Activated CD8-positive, alpha-beta memory T cell treated with anti-CD3 and anti-CD28 coated beads for 36 hours (primary cell): ENCODE results near the gene RTN1. TPM values are rescaled to one million over a fixed set of nuclear protein-coding genes. Genes with fewer than 3 reads are reported as not detected.

Experiments used
- CTCF ChIA-PET: fragments of 350-600 bp; sonication (Branson Sonifier 250); formaldehyde crosslinking; loops from one replicate; lab custom pipeline; 2021; ENCODE audit warnings: antibody characterized with exemption; lab: Charles Lee
- POLR2A ChIA-PET: fragments of 350-600 bp; sonication (Branson Sonifier 250); formaldehyde crosslinking; loops from one replicate; lab custom pipeline; 2021; ENCODE audit warnings: antibody characterized with exemption; lab: Charles Lee
- total RNA-seq, 2 experiments: library from RNA; stranded (reverse); gene quantifications; one replicate each; pipeline ENCODE4 v1.2.3, GENCODE V29; 2021

The RTN1 gene
- total RNA-seq, 2 experiments from 2014 or later = not detected

DNA sequence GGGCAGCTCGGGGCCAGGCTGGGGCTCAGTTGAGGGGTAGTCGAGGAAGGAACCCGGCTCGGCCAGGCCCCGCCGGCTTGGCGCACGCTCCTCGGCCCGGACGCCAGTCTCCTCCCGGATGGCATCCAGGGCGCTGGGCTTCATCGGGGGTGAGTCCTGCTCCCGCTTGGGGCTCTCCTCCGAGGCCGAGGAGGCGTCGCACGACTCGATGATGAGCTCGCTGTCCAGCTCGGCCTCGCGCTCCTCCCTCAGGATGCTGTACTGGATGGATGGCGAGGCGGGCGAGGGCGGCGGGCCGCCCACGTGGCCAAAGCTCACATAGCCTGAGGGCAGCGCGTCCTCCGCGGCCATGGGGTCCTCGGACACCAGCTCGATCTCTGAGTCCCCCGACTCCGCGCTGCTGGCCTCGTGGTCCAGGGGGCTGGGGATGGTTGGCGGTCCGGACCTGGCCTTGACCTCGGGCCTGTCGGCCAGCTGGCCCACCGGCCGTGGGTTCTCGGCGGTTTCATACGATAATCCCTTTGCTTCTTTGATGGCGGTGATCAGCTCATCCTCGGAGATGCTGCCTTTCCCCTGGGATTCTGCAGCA, 143.4 kb downstream of the RTN1 start:
- ChIA-PET POLR2A (no interaction called here), CTCF (no interaction called here)

DNA sequence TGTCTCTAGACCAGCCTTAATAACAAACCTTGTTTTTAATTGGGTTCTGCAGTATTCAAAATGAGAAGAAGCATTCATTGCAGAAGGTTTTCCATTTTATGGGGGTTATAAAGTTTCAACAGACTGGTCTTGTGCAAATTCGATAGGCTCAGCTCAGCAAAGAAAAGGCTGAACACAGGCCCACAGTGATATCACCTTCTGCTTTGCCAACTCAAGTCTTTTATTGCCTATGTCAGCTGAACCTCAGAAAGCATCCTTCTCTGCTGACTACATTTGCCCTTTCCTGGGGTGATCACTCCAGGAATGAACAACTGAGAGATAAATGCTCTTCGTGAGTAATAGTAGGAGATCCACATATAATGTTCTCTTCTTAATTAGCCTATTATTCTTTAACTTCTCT, 159.5 kb downstream of the RTN1 start:
- ChIA-PET POLR2A (no interaction called here), CTCF (no interaction called here)

DNA sequence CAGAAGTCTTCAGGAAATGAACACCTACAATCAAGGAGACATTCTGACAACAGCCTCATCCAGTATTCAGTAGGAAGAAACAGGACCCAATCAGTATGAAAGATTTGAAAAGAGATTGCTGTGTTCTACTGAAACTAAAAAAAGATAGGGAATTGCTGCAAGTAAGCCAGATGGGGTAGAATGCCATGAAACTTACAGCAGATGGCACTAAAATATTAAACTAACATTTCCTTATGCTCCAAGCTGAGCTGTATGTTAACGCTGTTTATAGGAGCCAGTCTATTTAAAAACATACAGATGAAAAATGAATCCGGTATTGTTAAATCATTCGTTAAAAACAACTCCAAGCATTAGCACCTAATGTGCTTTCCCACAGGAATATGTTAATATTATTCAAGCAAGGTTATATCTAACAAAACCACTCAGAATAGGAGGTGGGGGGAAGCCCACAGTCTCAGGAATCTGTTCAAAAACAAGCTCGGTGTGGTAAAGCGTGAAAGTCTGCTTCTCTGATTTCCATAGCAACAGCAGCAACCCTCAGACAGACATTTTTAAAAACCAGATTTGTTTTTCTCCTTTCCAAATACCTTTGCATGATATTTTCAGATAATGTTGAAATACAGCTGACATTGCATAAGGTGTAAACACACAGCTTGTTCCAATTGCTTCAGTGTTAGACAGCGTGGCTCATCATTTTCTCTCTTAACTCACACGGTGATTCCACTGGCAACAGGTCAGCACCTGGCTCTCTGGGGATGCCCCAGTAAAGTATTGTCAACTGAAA, 162.6 kb downstream of the RTN1 start:
- POLR2A ChIA-PET = no interaction called here
- CTCF ChIA-PET = no interaction called here

DNA sequence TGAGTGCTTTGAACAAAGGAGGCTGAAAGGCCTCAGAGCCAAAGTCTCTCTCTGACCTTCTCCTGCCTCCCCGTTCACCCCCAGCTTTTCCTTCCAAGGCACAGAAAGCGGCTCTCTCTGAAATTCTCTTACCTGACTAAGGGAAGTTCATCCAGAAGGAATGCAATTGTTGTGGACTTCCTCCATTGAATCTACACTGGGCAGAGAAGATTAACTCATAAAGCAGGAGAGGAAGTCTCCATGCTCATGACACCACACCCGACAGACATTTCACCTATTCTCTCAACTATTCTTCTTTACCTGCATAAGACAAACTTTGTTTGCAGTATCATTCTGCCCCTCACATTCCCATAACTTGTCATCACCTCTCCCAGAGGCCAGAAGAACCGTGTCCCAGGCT, 164.7 kb downstream of the RTN1 start:
- ChIA-PET POLR2A (no interaction called here), CTCF (no interaction called here)

DNA sequence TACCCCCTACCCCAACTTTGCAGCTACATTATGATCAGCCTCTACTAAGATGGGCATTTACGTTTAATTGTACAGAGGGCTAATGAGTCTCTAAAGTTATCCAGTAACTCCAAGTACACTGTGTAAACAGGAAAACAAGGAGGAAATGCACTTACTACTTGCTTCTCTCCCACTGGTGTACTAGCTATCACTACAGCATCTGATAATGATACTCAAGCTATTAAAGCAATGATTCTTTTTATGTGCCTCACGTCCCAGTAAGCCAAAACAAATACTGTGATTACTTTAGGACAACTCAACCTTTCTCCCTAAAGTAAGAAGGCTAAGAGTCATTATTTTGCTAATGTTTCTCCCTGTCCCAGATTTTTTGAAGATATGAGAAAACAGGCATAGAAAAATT, 165.3 kb downstream of the RTN1 start:
- ChIA-PET POLR2A (no interaction called here), CTCF (no interaction called here)

DNA sequence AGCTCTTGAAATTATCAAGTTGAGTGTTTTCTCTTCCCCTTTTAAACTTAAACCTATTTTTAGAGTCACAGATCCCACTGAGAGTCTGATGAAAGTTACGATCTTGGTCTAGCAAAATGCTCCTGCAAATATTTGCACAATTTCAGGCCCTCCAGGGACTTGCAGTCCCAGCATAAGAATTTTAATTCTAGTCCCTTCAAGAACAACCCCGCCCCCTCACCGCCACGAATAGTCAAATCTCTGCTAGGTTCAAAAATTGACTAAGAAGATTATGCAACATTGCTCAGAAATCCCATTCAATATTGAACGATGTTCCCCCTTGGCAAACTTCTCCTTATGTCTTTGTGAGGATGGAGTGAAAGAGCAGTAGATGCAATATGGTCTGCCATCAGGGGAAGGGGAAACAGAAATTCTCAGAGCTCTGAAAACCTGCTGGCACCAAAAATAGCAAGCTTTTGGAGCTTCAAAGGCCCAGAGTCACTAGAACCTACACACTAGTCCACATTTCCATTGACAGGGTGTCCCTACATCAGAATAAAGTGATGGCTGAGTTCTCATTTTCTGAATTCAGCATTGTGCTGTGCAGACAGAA, 166.4 kb downstream of the RTN1 start:
- ChIA-PET POLR2A (no interaction called here), CTCF (no interaction called here)

DNA sequence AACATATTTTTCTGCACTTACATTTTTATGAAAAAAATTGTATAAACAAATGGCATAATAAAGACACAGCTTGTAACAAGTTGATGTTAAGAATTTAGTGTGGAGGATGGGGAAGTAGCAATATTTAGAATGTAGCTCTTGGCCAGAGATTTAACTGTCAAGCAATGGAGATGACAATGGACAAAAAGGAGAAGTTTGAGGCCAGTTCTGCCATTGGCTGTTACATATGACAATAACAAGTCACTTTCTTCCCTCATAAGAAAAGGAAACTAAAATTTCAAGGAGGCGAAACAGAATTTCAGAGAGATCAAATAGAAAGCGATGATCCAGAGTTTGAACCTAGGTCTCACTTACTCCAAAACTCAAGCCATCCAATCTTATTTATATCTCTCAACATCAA, 171.1 kb downstream of the RTN1 start:
- ChIA-PET POLR2A (no interaction called here), CTCF (no interaction called here)

DNA sequence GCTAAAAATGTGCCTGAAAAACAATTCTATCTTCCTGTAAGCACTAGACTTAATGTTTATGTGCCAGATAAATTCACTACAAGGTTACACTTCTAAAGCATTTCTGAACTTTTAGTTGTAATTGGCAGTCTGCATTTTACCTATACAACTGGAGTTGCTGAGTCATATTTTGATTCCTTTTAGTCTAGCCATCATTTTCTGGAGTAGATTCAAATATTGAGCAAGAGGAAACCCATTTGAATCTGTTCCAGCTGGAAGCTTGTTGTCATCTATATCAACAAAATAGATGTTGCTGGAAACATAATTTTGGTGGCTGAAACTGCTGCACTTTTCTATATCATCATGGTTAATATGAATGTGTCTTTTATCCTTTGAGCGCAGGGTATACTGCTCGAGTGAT, 171.8 kb downstream of the RTN1 start:
- CTCF ChIA-PET = no interaction called here
- POLR2A ChIA-PET = no interaction called here

DNA sequence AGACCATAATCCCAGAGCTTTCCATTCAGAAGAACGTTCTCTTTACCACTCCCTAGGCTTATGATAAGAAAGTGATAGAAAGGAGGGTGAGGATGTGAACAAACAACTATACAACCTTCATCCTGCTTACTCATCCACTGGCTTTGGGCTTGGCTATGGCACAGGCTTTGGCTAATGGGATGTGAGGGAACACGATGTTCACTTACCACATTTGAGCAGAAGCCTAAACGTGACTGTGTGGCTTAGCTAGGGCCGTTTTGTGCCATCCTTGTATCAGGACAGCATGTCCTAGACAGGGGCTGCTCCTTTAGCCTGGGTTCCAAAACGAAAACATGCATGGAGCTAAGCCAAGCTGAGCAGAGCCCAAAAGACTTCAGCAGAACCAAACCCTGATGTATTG, 175.4 kb downstream of the RTN1 start:
- ChIA-PET POLR2A (no interaction called here), CTCF (no interaction called here)

DNA sequence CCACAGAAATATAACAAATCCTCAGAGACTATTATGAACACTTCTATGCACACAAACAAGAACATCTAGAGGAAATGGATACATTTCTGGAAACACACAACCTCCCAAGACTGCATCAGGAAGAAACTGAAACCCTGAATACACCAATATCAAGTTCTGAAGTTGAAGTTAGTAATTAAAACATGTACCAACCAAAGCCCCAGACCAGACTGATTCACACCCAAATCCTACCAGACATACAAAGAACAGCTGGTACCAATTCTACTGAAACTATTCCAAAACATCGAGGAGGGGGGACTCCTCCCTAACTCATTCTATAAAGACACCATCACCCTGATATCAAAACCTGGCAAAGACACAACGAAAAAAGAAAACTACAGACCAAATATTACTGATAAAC, 179.3 kb downstream of the RTN1 start:
- CTCF ChIA-PET = no interaction called here
- POLR2A ChIA-PET = no interaction called here

DNA sequence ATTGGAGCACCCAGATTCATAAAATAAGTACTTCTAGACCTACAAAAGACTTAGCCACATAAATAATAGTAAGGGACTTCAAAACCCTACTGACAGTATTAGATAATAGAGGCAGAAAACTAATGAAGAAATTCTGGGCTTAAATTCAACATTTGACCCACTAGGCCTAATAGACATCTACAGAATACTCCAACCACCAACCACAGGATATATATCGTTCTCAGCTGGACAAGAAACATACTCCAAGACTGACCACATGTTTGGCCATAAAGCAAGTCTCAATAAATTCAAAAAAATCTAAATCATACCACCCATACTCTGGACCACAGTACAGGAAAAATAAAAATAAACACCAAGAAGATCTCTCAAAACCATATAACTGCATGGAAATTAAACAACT, 180.2 kb downstream of the RTN1 start:
- CTCF ChIA-PET = no interaction called here
- POLR2A ChIA-PET = no interaction called here

DNA sequence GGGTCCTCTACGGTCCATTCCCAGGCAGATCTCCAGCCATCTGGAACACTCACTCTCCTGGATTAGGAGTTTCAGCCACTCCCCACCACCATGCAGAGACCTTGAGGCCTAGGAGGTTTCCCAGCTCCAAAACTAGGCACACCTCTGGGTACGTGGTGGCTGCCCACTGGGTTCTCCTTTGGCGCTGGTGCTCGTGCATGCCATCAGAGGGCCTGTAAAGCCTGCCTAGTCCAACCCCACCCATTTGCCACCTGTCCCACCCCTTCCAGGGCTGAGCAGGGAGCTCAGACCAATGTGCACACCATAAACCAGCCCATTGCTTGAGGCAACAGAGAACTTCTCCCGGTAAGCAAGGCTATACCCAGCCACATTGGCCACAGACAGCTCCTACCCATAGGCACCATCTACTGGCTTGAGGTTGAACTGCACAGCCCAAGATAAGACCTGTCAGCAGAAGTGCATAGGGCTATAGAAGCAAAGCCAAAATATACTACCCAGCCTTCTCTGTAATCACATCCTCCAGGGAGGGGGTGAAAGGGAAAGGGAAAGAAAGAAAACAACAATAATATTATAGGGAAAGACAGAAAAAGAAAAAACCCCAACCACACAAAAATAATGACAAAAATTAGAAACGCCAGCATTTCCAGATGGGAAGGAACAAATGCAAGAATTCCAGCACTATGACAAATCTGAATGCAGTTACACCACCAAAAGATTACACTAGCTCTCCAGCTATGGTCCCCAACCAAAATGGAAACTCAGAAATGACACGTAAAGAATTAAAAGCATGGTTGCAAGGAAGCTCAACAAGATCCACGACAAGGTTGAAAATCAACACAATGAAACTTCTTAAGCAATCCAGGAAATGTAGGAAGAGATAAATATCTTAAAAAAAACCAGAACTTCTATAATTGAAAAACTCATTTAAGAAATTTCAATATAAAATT, 182.1 kb downstream of the RTN1 start:
- ChIA-PET CTCF (no interaction called here), POLR2A (no interaction called here)

DNA sequence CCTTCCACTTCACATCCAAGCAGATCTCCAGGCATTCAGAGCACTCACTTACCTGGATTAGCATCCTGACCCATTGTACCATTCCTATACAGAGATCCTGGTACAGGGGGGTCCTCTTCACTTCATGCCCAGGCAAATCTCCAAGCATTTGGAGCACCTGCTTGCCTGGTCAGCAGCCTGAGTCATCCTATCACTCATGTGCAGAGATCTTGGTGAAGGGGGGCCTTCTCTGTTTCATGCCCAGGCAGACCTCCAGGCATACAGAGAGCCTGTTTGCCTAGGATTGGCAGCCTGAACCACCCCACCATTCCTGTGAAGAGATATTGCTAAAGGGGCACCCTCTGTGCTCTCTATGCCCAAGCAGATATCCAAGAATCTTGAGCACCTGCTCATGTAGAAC, 182.9 kb downstream of the RTN1 start:
- ChIA-PET CTCF (no interaction called here), POLR2A (no interaction called here)

DNA sequence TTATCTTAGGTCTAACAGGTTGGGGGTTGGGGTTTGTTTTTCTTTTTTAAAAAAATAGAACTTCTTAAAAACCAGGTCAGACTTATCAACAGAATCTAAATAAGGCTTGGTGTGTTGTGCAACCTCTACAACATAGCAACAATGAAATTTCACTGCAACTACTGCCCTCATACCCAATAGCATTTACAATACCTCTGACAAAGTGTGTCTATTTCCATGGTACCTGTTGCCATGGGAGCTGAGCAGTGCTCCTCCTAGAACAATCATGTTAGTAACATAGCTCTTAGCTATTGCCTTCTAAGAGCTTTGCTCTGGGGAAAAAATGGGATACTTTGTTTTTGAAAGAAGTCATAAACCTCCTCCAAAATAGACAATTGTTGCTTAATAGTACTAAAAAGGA, 190.7 kb downstream of the RTN1 start:
- CTCF ChIA-PET = no interaction called here
- POLR2A ChIA-PET = no interaction called here

DNA sequence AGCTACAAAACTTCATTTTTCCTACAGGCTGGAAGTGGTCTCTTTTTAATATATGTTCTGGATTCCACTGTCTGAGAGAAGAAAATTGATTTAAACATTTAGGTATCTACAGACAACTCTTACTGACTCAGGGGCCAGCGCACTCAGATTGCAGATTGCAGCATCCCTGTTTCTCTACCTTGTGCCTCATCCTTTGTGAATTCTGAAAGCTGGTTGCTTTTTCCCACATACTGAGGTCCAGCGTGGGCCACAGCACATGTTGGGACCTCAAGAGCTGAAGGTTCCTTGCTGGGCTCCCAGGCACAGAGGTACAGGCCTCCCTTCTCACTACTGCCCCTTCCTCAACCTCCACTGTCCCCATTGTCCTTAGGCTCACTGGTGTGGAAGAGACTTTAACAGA, 192.2 kb downstream of the RTN1 start:
- ChIA-PET POLR2A (no interaction called here), CTCF (no interaction called here)

DNA sequence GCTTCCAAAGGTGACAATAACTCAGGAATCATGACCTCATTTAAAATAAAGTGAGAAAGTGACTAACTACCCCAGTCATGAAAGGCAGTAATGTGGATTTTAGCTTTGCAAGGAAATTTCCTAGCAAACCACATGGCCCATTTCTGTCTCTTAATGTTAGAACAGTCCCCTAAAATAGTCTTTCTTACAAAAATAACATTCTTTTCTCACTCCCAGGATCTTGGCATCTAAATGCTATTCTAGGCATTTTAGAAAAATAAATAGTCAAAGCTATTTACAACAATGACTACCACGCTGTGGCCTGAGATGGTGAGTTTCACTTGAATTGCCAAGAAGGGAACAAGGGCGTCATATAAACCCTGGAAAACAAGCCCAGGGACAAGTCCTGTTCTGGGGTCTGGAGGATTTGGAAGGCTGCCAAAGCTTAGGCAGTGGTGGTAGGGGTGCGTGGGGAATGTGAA, 192.8 kb downstream of the RTN1 start:
- ChIA-PET CTCF (no interaction called here), POLR2A (no interaction called here)

DNA sequence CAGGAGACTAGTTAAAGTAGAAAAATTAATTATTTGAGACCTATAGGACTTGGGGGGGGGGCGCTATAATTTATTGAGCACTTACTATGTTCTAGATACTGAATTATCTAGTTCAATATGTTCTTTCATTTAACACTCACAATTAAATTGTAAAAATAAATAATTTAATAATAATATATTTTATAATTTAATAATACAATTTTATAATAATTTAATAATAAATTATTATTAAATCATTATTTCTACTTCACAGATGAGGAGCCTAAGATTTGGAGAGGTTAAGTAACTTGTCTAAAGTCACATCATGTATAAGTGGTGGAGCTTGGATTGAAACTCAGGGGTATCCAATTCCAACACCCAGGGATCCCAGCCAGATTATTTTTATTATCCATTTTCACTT, 195.2 kb downstream of the RTN1 start:
- CTCF ChIA-PET = no interaction called here
- POLR2A ChIA-PET = no interaction called here

DNA sequence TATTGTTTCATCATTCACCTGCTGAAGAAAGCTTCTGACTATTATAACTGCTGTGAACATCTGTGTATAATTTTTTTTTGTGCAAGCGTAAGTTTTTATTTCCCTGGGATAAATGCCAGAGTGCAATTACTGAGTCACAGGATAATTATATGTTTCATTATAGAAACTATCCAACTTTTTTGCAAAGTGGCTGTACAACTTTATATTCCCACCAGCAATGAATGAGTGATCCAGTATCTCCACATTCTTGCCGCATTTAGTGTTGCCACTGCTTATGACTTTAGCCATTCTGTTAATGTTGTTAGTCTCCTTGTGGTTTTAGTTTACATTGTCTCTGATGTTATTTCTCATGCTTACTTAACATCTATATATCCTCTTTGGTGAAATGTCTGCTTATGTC, 205.8 kb downstream of the RTN1 start:
- ChIA-PET CTCF (no interaction called here), POLR2A (no interaction called here)

DNA sequence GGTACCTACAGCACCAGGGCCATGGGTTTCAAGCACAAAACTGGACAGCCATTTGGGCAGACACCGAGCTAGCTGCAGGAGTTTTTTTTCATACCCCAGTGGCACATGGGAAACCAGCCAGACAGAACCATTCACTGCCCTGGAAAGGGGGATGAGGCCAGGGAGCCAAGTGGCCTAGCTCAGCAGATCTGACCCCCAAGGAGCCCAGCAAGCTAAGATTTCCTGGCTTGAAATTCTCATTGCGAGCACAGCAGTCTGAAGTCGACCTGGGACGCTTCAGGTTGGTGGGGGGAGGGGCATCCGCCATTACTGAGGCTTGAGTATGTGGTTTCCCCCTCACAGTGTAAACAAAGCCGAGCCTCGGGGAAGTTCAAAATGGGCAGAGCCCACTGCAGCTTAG, 212.8 kb downstream of the RTN1 start:
- POLR2A ChIA-PET = no interaction called here

DNA sequence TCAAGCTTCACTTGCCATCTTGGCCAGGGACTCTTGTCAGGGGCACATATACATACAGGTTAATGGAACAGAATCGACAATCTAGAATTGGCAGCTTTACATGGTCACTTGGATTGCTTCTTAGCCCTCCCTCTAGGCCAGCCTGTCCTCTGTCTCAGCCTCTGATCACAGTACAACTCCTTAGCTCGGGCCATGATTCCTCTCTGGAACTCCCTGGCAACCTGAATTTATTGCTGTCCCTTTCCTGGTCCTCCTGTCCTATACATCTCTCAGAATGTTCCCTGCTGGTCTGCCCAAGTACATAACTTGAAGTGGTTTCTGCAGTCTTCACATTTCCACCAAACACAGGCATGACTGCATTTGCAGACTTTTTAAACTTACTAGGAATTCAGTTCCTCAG, 214.1 kb downstream of the RTN1 start:
- ChIA-PET CTCF (no interaction called here), POLR2A (no interaction called here)

More for the DNA sequence above, 212.8 kb downstream of the RTN1 start:
- CTCF ChIA-PET = no interaction called here
